ENCODE results near the gene CLDN5.

The CLDN5 gene

GRCh38 chr22:19514831-19515565, 9.2 kb downstream of the CLDN5 start:
- Histone ChIP-seq H3K9ac (ENCODE audit: low read depth, low read length, poor library complexity) (no peak overlapping the region), H2AFZ (ENCODE audit: low read length) (no peak overlapping the region), H3K14ac (ENCODE audit: low read length) (no peak overlapping the region), H4K8ac (ENCODE audit: low read depth, low read length) (no peak overlapping the region), H3K4ac (ENCODE audit: low read length) (no peak overlapping the region), H3K4me2 (ENCODE audit: insufficient read depth, low read length, poor library complexity, severe bottlenecking) (no peak overlapping the region), H2BK120ac (ENCODE audit: low read depth, low read length) (no peak overlapping the region), H3K4me3 (ENCODE audit: low read length in 2 of 2) (peak overlapping the region in 1 of 2 donors; percentile 25), H3K4me1 (ENCODE audit: control insufficient read depth in 2 of 2, insufficient read depth in 1 of 2, low read depth in 1 of 2, low read length in 2 of 2) (peaks cover 0 to 7% of the 10 kb centered on the region in 2 donors), H3K9me3 (replicated peaks in 1 of 2; ENCODE audit: control insufficient read depth in 2 of 2, insufficient read depth in 1 of 2, low read depth in 1 of 2, low read length in 2 of 2) (peaks cover 0 to 9% of the 10 kb centered on the region in 2 donors), H3K27ac (replicated peaks; ENCODE audit: low read length) (no peak overlapping the region), H2BK12ac (ENCODE audit: low read length) (no peak overlapping the region), H3K36me3 (replicated peaks in 1 of 2; ENCODE audit: control insufficient read depth in 2 of 2, insufficient read depth in 2 of 2, low read length in 2 of 2) (peaks cover 21 to 91% of the 10 kb centered on the region in 2 donors), H3K23ac (ENCODE audit: low read depth, low read length, poor library complexity) (no peak overlapping the region), H2BK15ac (ENCODE audit: low read length) (no peak overlapping the region), H3K27me3 (ENCODE audit: control insufficient read depth in 3 of 3, insufficient read depth in 3 of 3, low read depth in 1 of 3, low read length in 3 of 3) (no peaks in the 10 kb centered on the region), H2BK5ac (ENCODE audit: low read length) (no peak overlapping the region), H3K79me1 (ENCODE audit: low read depth, low read length) (no peaks in the 10 kb centered on the region), H2AK5ac (ENCODE audit: low read depth, low read length) (no peak overlapping the region), H4K91ac (ENCODE audit: low read depth, low read length, poor library complexity) (no peak overlapping the region), H3K18ac (ENCODE audit: low read length) (no peak overlapping the region)
- WGBS, 2 donors (ENCODE audit: extremely low coverage in 2 of 2, insufficient read length in 2 of 2, insufficient replicate concordance in 1 of 2) = no CpG with 5 or more reads among the region's 14 CpGs
- DNase-seq (ENCODE audit: low spot score) = no peak

GRCh38 chr22:19513823-19514222, 10.4 kb downstream of the CLDN5 start:
- Histone ChIP-seq H3K36me3 (replicated peaks in 1 of 2; ENCODE audit: control insufficient read depth in 2 of 2, insufficient read depth in 2 of 2, low read length in 2 of 2) (peaks cover 22 to 95% of the 10 kb centered on the region in 2 donors), H3K27me3 (ENCODE audit: control insufficient read depth in 3 of 3, insufficient read depth in 3 of 3, low read depth in 1 of 3, low read length in 3 of 3) (no peaks in the 10 kb centered on the region), H4K8ac (ENCODE audit: low read depth, low read length) (no peak overlapping the region), H2BK5ac (ENCODE audit: low read length) (no peak overlapping the region), H3K4ac (ENCODE audit: low read length) (no peak overlapping the region), H3K27ac (replicated peaks; ENCODE audit: low read length) (no peak overlapping the region), H3K9ac (ENCODE audit: low read depth, low read length, poor library complexity) (no peak overlapping the region), H2BK12ac (ENCODE audit: low read length) (no peak overlapping the region), H3K79me1 (ENCODE audit: low read depth, low read length) (no peaks in the 10 kb centered on the region), H3K9me3 (replicated peaks in 1 of 2; ENCODE audit: control insufficient read depth in 2 of 2, insufficient read depth in 1 of 2, low read depth in 1 of 2, low read length in 2 of 2) (peaks cover 0 to 9% of the 10 kb centered on the region in 2 donors), H3K23ac (ENCODE audit: low read depth, low read length, poor library complexity) (no peak overlapping the region), H4K91ac (ENCODE audit: low read depth, low read length, poor library complexity) (no peak overlapping the region), H3K4me2 (ENCODE audit: insufficient read depth, low read length, poor library complexity, severe bottlenecking) (no peak overlapping the region), H2BK15ac (ENCODE audit: low read length) (no peak overlapping the region), H3K4me1 (ENCODE audit: control insufficient read depth in 2 of 2, insufficient read depth in 1 of 2, low read depth in 1 of 2, low read length in 2 of 2) (peaks cover 0 to 7% of the 10 kb centered on the region in 2 donors), H3K4me3 (ENCODE audit: low read length in 2 of 2) (no peak overlapping the region), H3K18ac (ENCODE audit: low read length) (no peak overlapping the region), H2AK5ac (ENCODE audit: low read depth, low read length) (no peak overlapping the region), H2BK120ac (ENCODE audit: low read depth, low read length) (no peak overlapping the region), H2AFZ (ENCODE audit: low read length) (no peak overlapping the region), H3K14ac (ENCODE audit: low read length) (no peak overlapping the region)
- no CpG with 5 or more reads among the region's 2 CpGs for WGBS, 2 donors (ENCODE audit: extremely low coverage in 2 of 2, insufficient read length in 2 of 2, insufficient replicate concordance in 1 of 2)
- no peak for DNase-seq (ENCODE audit: low spot score)

- peaks cover 4% of the 10 kb centered on the region for H3K79me1 ChIP-seq (ENCODE audit: low read depth, low read length)
- H3K14ac ChIP-seq (ENCODE audit: low read length) = no peak overlapping the region
- no peak overlapping the region for H3K4me2 ChIP-seq (ENCODE audit: insufficient read depth, low read length, poor library complexity, severe bottlenecking)
- peaks cover 0 to 7% of the 10 kb centered on the region in 2 donors for H3K4me1 ChIP-seq (ENCODE audit: control insufficient read depth in 2 of 2, insufficient read depth in 1 of 2, low read depth in 1 of 2, low read length in 2 of 2)
- no peak overlapping the region for H3K18ac ChIP-seq (ENCODE audit: low read length)
- no peak overlapping the region for H2AFZ ChIP-seq (ENCODE audit: low read length)
- no peak overlapping the region for H3K4ac ChIP-seq (ENCODE audit: low read length)
- H4K91ac ChIP-seq (ENCODE audit: low read depth, low read length, poor library complexity) = no peak overlapping the region
- H2BK12ac ChIP-seq (ENCODE audit: low read length) = no peak overlapping the region
- no peak overlapping the region for H2AK5ac ChIP-seq (ENCODE audit: low read depth, low read length)
- H3K36me3 ChIP-seq (replicated peaks in 1 of 2; ENCODE audit: control insufficient read depth in 2 of 2, insufficient read depth in 2 of 2, low read length in 2 of 2) = peaks cover 35 to 98% of the 10 kb centered on the region in 2 donors
- no peak for DNase-seq (ENCODE audit: low spot score)
- H3K4me3 ChIP-seq (ENCODE audit: low read length in 2 of 2) = no peak overlapping the region
- no peak overlapping the region for H3K9ac ChIP-seq (ENCODE audit: low read depth, low read length, poor library complexity)
- H2BK15ac ChIP-seq (ENCODE audit: low read length) = no peak overlapping the region
- no peak overlapping the region for H2BK120ac ChIP-seq (ENCODE audit: low read depth, low read length)
- H3K27ac ChIP-seq (replicated peaks; ENCODE audit: low read length) = no peak overlapping the region
- no peaks in the 10 kb centered on the region for H3K27me3 ChIP-seq (ENCODE audit: control insufficient read depth in 3 of 3, insufficient read depth in 3 of 3, low read depth in 1 of 3, low read length in 3 of 3)
- H3K23ac ChIP-seq (ENCODE audit: low read depth, low read length, poor library complexity) = no peak overlapping the region
- no CpG with 5 or more reads among the region's 2 CpGs for WGBS, 2 donors (ENCODE audit: extremely low coverage in 2 of 2, insufficient read length in 2 of 2, insufficient replicate concordance in 1 of 2)
- H3K9me3 ChIP-seq (replicated peaks in 1 of 2; ENCODE audit: control insufficient read depth in 2 of 2, insufficient read depth in 1 of 2, low read depth in 1 of 2, low read length in 2 of 2) = peaks cover 0 to 9% of the 10 kb centered on the region in 2 donors
- H2BK5ac ChIP-seq (ENCODE audit: low read length) = no peak overlapping the region
- H4K8ac ChIP-seq (ENCODE audit: low read depth, low read length) = no peak overlapping the region
Measured at GRCh38 chr22:19510919-19511341, 13.3 kb downstream of the CLDN5 start.

- Histone ChIP-seq H3K4me3 (ENCODE audit: low read length in 2 of 2) (no peak overlapping the region), H3K4me1 (ENCODE audit: control insufficient read depth in 2 of 2, insufficient read depth in 1 of 2, low read depth in 1 of 2, low read length in 2 of 2) (peaks cover 0 to 3% of the 10 kb centered on the region in 2 donors), H3K36me3 (replicated peaks in 1 of 2; ENCODE audit: control insufficient read depth in 2 of 2, insufficient read depth in 2 of 2, low read length in 2 of 2) (peaks cover 38 to 98% of the 10 kb centered on the region in 2 donors), H2AFZ (ENCODE audit: low read length) (no peak overlapping the region), H4K91ac (ENCODE audit: low read depth, low read length, poor library complexity) (no peak overlapping the region), H3K14ac (ENCODE audit: low read length) (no peak overlapping the region), H3K4ac (ENCODE audit: low read length) (no peak overlapping the region), H2AK5ac (ENCODE audit: low read depth, low read length) (no peak overlapping the region), H3K27me3 (ENCODE audit: control insufficient read depth in 3 of 3, insufficient read depth in 3 of 3, low read depth in 1 of 3, low read length in 3 of 3) (no peaks in the 10 kb centered on the region), H3K4me2 (ENCODE audit: insufficient read depth, low read length, poor library complexity, severe bottlenecking) (no peak overlapping the region), H4K8ac (ENCODE audit: low read depth, low read length) (no peak overlapping the region), H3K9ac (ENCODE audit: low read depth, low read length, poor library complexity) (no peak overlapping the region), H2BK12ac (ENCODE audit: low read length) (no peak overlapping the region), H2BK5ac (ENCODE audit: low read length) (no peak overlapping the region), H2BK15ac (ENCODE audit: low read length) (no peak overlapping the region), H3K18ac (ENCODE audit: low read length) (no peak overlapping the region), H2BK120ac (ENCODE audit: low read depth, low read length) (no peak overlapping the region), H3K23ac (ENCODE audit: low read depth, low read length, poor library complexity) (no peak overlapping the region), H3K79me1 (ENCODE audit: low read depth, low read length) (peaks cover 5% of the 10 kb centered on the region), H3K9me3 (replicated peaks in 1 of 2; ENCODE audit: control insufficient read depth in 2 of 2, insufficient read depth in 1 of 2, low read depth in 1 of 2, low read length in 2 of 2) (peaks cover 0 to 9% of the 10 kb centered on the region in 2 donors), H3K27ac (replicated peaks; ENCODE audit: low read length) (no peak overlapping the region)
- no peak for DNase-seq (ENCODE audit: low spot score)
- WGBS, 2 donors (ENCODE audit: extremely low coverage in 2 of 2, insufficient read length in 2 of 2, insufficient replicate concordance in 1 of 2) = no CpG with 5 or more reads among the region's 2 CpGs
Measured at GRCh38 chr22:19509923-19510322, 14.3 kb downstream of the CLDN5 start.
